LNCAP (cell line): ENCODE measurements around the gene WWOX.

Source experiments
- CTCF ChIP-seq: fragments of 450-650 bp; IDR thresholded peaks from 2 replicates; pipeline ENCODE4 v1.5.1; 2017; ENCODE audit warnings: mild to moderate bottlenecking

WWOX gene

GRCh38 chr16:78306361-78306760 lies 206.9 kb downstream of the WWOX start:
- no peak for TF ChIP-seq CTCF

GRCh38 chr16:78307824-78308528 lies 208.5 kb downstream of the WWOX start:
- TF ChIP-seq CTCF: no peak

- TF ChIP-seq CTCF: no peak
Measured at GRCh38 chr16:78309763-78310162, 210.3 kb downstream of the WWOX start.

- no peak for TF ChIP-seq CTCF
Measured at GRCh38 chr16:78310196-78310595, 210.7 kb downstream of the WWOX start.

GRCh38 chr16:78310990-78311561 lies 211.6 kb downstream of the WWOX start:
- TF ChIP-seq CTCF: no peak

- no peak for TF ChIP-seq CTCF
Measured at GRCh38 chr16:78311831-78312230, 212.4 kb downstream of the WWOX start.

- no peak for TF ChIP-seq CTCF
Measured at GRCh38 chr16:78317564-78318240, 218.2 kb downstream of the WWOX start.
